Fibroblast of peridontal ligament (primary cell): ENCODE results near the gene ZNF808.
"Not testable (repeated sequence)": the region's sequence is repeated elsewhere in the genome, so short reads cannot be mapped to it uniquely, and the experiment has no call there.

Experiments used
- DNase-seq: peaks from one replicate; pipeline ENCODE4 v3.0.0-alpha.2; 2010; ENCODE audit errors: extremely low read depth

Gene ZNF808

DNA sequence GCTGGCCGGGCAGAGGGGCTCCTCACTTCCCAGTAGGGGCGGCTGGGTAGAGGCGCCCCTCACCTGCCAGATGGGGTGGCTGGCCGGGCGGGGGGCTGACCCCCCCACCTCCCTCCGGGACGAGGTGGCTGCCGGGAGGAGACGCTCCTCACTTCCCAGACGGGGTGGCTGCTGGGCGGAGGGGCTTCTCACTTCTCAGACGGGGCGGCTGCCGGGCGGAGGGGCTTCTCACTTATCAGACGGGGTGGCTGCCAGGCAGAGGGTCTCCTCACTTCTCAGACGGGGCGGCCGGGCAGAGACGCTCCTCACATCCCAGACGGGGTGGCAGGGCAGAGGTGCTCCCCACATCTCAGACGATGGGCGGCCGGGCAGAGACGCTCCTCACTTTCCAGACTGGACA lies 66.0 kb downstream of the ZNF808 start:
- DNase-seq: not testable (repeated sequence)

DNA sequence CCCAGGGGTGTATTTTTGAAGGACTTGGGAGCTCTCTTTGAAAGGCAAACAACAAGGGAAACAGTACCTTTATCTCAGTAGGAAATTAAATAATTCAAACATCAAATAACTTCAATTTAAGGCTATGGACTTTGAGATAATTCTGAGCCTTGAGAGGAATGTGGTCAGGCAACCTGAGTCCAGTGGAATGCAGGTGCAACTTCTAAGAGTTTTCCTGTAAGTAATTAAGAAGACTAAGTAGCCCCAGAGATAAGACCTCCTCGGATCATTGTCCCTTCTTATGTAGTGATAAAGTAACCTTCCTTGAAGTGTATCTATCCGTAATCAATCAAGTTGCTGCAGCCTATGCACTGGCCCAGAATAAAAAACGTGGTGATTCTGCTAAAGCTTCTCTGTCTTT lies 71.8 kb downstream of the ZNF808 start:
- no peak for DNase-seq

DNA sequence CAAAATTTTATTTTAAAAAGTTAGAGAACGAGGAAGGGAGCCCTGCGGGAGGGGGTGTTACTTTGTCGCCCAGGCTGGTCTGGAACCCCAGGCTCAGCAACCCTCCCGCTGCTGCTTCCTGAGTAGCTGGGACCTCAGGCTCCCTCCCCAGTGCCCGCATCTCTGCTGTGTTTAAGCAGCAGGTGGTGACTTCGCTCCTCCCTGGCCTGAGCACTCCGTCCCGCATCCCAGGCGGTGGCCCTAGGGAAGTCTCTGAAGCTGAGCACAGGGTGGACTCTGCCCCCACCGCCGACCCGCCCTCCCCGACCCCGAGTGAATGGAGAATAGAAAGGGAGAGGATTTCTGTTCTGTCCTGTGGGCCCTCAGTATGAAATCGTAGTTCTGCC lies 73.2 kb downstream of the ZNF808 start:
- DNase-seq: no peak

- DNase-seq: peak; percentile 88
Observed at GRCh38 chr19:52601025-52601973, 73.8 kb downstream of the ZNF808 start.

GRCh38 chr19:52601974-52602366 lies 74.5 kb downstream of the ZNF808 start:
- DNase-seq: peak; percentile 8

DNA sequence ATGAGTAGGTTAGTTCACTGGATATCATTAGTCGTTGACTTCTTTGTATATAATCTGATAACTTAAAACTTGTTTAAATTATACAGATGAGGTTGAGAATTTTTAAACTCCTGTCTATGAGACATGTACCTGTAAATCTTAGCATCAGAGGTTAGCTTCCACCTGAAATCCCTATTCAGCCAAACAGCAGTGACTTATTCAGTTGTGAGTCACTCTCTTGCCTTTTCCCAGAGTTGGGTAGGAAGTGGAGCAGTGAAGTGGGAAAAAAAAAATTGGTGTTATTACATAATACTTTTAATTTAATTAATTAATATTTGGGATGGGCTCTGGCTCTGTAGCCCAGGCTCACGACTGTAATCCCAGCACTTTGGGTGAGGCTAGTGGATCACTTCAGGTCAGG lies 75.5 kb downstream of the ZNF808 start:
- no peak for DNase-seq

DNA sequence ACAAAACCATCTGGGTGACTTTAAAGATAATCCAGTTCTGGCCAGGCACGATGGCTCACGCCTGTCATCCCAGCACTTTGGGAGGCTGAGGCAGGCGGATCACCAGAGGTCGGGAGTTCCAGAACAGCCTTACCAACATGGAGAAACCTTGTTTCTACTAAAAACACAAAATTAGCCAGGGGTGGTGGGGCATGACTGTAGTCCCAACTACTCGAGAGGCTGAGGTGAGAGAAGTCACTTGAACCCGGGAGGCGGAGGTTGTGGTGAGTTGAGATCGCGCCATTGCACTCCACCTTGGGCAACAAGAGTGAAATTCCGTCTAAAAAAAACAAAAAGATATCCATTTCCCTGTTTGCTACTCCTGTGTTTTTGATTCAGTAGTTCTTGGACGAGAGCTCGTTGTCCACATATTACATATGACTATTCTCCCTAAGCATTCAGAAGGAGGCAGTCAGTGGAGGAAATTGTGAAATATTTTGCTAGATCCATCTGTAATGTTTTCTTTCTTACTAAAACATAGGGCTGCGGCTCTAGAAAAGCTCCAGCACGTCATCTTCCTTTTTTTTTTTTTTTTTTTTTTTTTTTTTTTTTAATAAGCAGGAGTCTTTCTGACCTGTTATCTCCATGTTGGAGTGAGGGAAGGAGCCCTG lies 76.2 kb downstream of the ZNF808 start:
- peak; percentile 71 for DNase-seq
